Prostate gland (tissue), 2 donors: ENCODE data around the gene KLHL40. TPM values are rescaled to one million over a fixed set of nuclear protein-coding genes. Genes with fewer than 3 reads are reported as not detected.

Experiments
- DNase-seq: peaks from one replicate; pipeline ENCODE4 v3.0.0-alpha.2; 2019; ENCODE audit warnings: low spot score
- H3K27ac ChIP-seq, 2 donors: fragments of 200-600 bp; sonication (generic); 2 replicates each; pipeline ENCODE4 v1.5.1; 2017 to 2019
- H3K27me3 ChIP-seq: fragments of 200-600 bp; sonication (generic); replicated peaks from 2 replicates; pipeline ENCODE4 v1.5.1; 2019; ENCODE audit not compliant: insufficient read depth
- H3K36me3 ChIP-seq, 2 donors: fragments of 200-600 bp; sonication (generic); 1 replicate in 1 of 2; 2 replicates in 1 of 2; pipeline versions ENCODE4 v1.5.1 to v1.8.1; 2017 to 2019
- H3K4me1 ChIP-seq: fragments of 200-600 bp; sonication (generic); replicated peaks from 2 replicates; pipeline ENCODE4 v1.5.1; 2019
- H3K4me3 ChIP-seq, 2 donors: fragments of 200-600 bp; sonication (generic); 2 replicates each; pipeline ENCODE4 v1.5.1; 2017 to 2019
- H3K9me3 ChIP-seq: fragments of 200-600 bp; sonication (generic); 2 replicates; pipeline ENCODE4 v1.5.1; 2017
- POLR2A ChIP-seq: fragments of 450-650 bp; IDR thresholded peaks from one replicate; pipeline ENCODE4 v1.6.1; 2016; ENCODE audit warnings: antibody characterized with exemption, mild to moderate bottlenecking
- POLR2AphosphoS5 ChIP-seq: sonication (generic); formaldehyde crosslinking; IDR thresholded peaks from one replicate; pipeline ENCODE4 v1.6.1; 2017; ENCODE audit warnings: antibody characterized with exemption
- WGBS: methylation state at CpG from one replicate; pipeline ENCODE4 v1.1.5; 2018; 5-methylcytosine and 5-hydroxymethylcytosine counted together
- intact Hi-C: fragments of 100-400 bp; cut with DNase I; formaldehyde crosslinking; loops from one replicate; pipeline ENCODE4 v1.14.2; 2022
- total RNA-seq, 2 donors: library from RNA; depleted of rRNA; stranded (reverse); fragments of >200 nt; gene quantifications; one replicate each; pipeline ENCODE4 v1.1.0, GENCODE V29; 2016
- TF ChIP-seq, protein P1 (sequence below), 4 experiments: fragments of 200-600 bp in 2 of 4; fragments of 450-650 bp in 2 of 4; sonication (generic) in 2 of 4; IDR thresholded peaks; 1 replicate in 3 of 4; 2 replicates in 1 of 4; pipeline ENCODE4 v1.5.1; 2016 to 2019; ENCODE audit warnings: antibody characterized with exemption in 4 of 4, mild to moderate bottlenecking in 2 of 4, moderate library complexity in 2 of 4

Gene KLHL40
- total RNA-seq, 2 donors from 2014 or later: 1.2 to 2.9 TPM

GRCh38 chr3:42662037-42662812 lies 23.1 kb upstream of the KLHL40 start:
- 80% methylated on average over 7 of the region's 7 CpGs for WGBS
- no peaks in the 10 kb centered on the region for H3K4me1 ChIP-seq
- DNase-seq: no peak
- no peak overlapping the region for H3K27ac ChIP-seq
- TF ChIP-seq POLR2AphosphoS5: no peak
- TF ChIP-seq, protein P1, sequence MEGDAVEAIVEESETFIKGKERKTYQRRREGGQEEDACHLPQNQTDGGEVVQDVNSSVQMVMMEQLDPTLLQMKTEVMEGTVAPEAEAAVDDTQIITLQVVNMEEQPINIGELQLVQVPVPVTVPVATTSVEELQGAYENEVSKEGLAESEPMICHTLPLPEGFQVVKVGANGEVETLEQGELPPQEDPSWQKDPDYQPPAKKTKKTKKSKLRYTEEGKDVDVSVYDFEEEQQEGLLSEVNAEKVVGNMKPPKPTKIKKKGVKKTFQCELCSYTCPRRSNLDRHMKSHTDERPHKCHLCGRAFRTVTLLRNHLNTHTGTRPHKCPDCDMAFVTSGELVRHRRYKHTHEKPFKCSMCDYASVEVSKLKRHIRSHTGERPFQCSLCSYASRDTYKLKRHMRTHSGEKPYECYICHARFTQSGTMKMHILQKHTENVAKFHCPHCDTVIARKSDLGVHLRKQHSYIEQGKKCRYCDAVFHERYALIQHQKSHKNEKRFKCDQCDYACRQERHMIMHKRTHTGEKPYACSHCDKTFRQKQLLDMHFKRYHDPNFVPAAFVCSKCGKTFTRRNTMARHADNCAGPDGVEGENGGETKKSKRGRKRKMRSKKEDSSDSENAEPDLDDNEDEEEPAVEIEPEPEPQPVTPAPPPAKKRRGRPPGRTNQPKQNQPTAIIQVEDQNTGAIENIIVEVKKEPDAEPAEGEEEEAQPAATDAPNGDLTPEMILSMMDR (IDR thresholded peaks at IDR 0.05): no peak
- no peak for TF ChIP-seq POLR2A
- no peaks in the 10 kb centered on the region for H3K9me3 ChIP-seq
- intact Hi-C loops: no loop called here
- no peaks in the 10 kb centered on the region for H3K36me3 ChIP-seq
- H3K4me3 ChIP-seq: no peak overlapping the region
- no peaks in the 10 kb centered on the region for H3K27me3 ChIP-seq

GRCh38 chr3:42662813-42663535 lies 22.4 kb upstream of the KLHL40 start:
- Histone ChIP-seq H3K4me3 (no peak overlapping the region), H3K9me3 (no peaks in the 10 kb centered on the region), H3K4me1 (no peaks in the 10 kb centered on the region), H3K27ac (no peak overlapping the region), H3K27me3 (no peaks in the 10 kb centered on the region), H3K36me3 (no peaks in the 10 kb centered on the region)
- WGBS: 79% methylated on average over 12 of the region's 12 CpGs
- intact Hi-C loops: no loop called here
- no peak for DNase-seq
- TF ChIP-seq, protein P1 (IDR thresholded peaks at IDR 0.05): no peak
- TF ChIP-seq POLR2A (no peak), POLR2AphosphoS5 (no peak)

DNA sequence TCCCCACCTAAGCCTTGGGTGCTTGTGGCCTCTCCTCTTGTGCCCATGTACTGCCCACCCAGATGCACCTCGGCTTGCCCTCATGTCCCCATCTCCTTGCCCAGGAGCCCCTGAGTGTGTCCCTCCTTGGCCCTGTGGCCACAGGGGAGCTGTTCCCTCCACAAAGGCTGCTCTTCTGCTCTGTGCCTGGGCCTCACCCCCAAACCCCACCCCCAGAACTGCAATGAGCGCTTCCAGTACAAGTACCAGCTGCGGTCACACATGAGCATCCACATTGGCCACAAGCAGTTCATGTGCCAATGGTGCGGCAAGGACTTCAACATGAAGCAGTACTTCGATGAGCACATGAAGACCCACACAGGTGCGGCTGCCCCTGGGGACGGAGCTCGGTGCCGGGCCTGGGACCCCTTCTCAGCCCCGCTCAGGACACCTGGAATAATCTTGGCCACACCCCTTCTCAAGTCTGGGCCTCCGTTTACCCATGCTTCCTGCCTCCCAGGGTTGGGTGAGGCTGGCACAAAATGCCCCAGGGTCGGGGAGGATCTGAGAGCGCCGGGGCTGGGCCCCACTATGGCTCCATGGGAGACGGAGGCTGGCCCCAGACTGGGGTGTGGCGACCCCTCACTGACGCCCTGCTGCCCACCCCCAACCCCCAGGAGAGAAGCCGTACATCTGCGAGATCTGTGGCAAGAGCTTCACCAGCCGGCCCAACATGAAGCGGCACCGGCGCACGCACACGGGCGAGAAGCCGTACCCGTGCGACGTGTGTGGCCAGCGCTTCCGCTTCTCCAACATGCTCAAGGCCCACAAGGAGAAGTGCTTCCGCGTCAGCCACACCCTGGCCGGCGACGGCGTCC lies 21.5 kb upstream of the KLHL40 start:
- Histone ChIP-seq H3K9me3 (no peaks in the 10 kb centered on the region), H3K27ac (no peak overlapping the region), H3K27me3 (no peaks in the 10 kb centered on the region), H3K36me3 (no peaks in the 10 kb centered on the region), H3K4me1 (no peaks in the 10 kb centered on the region), H3K4me3 (no peak overlapping the region)
- DNase-seq: no peak
- TF ChIP-seq, protein P1 (IDR thresholded peaks at IDR 0.05): no peak
- TF ChIP-seq POLR2AphosphoS5: no peak
- TF ChIP-seq POLR2A: no peak
- intact Hi-C loops: no loop called here
- 86% methylated on average over 38 of the region's 38 CpGs for WGBS

DNA sequence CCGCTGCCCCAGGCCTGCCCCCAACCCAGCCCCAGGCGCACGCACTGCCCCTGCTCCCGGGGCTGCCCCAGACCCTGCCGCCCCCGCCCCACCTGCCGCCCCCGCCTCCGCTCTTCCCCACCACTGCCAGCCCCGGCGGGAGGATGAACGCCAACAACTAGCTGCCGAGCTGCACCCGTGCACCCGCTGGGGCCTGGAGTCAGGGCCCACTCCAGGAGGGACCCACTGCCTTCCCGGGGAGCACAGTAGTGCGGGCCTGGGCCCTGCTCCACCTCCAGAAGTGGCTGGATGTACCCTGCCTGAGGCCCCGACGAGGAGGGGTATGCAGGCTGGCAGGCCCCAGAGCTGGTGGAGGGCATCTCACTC lies 20.9 kb upstream of the KLHL40 start:
- no peaks in the 10 kb centered on the region for H3K36me3 ChIP-seq
- H3K27ac ChIP-seq: no peak overlapping the region
- H3K4me1 ChIP-seq: no peaks in the 10 kb centered on the region
- TF ChIP-seq, protein P1 (IDR thresholded peaks at IDR 0.05): no peak
- TF ChIP-seq POLR2AphosphoS5 (no peak), POLR2A (no peak)
- WGBS: 82% methylated on average over 9 of the region's 19 CpGs
- DNase-seq: no peak
- H3K4me3 ChIP-seq: no peak overlapping the region
- H3K27me3 ChIP-seq: no peaks in the 10 kb centered on the region
- intact Hi-C loops: no loop called here
- no peaks in the 10 kb centered on the region for H3K9me3 ChIP-seq
